ENCODE measurements around the gene RHOA. TPM values are rescaled to one million over a fixed set of nuclear protein-coding genes. Genes with fewer than 3 reads are reported as not detected.
A peak's percentile ranks its signal among the peaks of the same experiment; 100 is the strongest.
"Not testable (repeated sequence)": the region's sequence is repeated elsewhere in the genome, so short reads cannot be mapped to it uniquely, and the experiment has no call there.

Gene RHOA
- total and polyA plus RNA-seq, 4 donors, result 144 to 169 (median 160) TPM

DNA sequence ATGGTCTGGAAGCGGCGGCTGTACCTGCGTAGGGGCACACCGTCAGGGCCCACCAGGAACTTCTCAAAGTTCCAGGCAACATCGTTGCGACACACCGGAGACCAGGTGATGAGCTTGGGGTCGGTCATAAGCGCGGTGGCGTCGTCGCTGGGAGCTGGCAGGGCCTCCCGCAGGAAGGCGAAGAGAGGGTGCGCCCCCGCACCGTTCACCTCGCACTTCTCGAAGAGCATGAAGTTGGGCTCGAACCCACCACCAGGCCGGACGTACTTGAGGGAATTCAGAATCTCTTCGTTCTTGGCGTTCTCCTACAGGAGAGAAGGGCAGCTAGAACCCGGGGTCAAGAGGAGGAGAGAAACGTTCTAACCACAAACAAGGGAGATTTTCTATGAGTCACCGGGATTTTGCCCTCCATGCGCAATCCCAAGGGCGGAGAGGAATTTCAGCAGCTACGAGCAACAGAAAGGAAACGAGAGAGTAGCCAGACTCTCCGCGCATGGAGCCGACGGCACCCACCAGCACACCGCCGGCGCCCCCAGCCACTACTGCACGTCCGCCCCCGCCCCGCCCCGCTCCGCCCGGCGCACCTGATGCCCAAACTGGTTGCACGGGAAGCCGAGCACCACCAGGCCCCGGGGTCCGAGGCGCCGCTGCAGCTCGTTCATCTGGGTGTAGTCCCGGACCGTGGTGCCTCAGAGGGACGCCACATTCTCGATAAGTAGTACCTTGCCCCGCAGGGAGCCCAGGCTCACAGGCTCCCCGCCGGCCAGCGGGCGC is 54.1 kb downstream of the RHOA start:
- Histone ChIP-seq H3K4me1 (ENCODE audit: control insufficient read depth in 4 of 4, insufficient read depth in 4 of 4, low read length in 3 of 4) (peaks cover 1 to 24% (median 17%) of the 10 kb centered on the region in 4 donors), H3K36me3 (ENCODE audit: control insufficient read depth in 4 of 4, insufficient read depth in 3 of 4, low read depth in 1 of 4, low read length in 3 of 4) (peaks cover 10 to 27% (median 20%) of the 10 kb centered on the region in 4 donors), H3K9ac (ENCODE audit: low read depth in 1 of 2, low read length in 2 of 2) (peak overlapping the region; percentile 75 to 89), H3K27ac (ENCODE audit: low read depth in 1 of 2, low read length in 2 of 2) (peak overlapping the region; percentile 90 to 93), H3K4me3 (ENCODE audit: low read depth in 1 of 3, low read length in 3 of 3) (peak overlapping the region; percentile 79 to 96 (median 86))
- TF ChIP-seq JUND (IDR thresholded peaks at IDR 0.05), result peak in 1 of 2 donors; percentile 31
- peak; percentile 62 for DNase-seq (ENCODE audit: low spot score)
- not testable (repeated sequence) for H3K9me3 ChIP-seq (ENCODE audit: control insufficient read depth in 4 of 4, low read length in 3 of 4); H3K27me3 ChIP-seq (ENCODE audit: control insufficient read depth in 4 of 4, insufficient read depth in 4 of 4, low read length in 3 of 4)
- 4% methylated on average over 63 of the region's 63 CpGs for WGBS

DNA sequence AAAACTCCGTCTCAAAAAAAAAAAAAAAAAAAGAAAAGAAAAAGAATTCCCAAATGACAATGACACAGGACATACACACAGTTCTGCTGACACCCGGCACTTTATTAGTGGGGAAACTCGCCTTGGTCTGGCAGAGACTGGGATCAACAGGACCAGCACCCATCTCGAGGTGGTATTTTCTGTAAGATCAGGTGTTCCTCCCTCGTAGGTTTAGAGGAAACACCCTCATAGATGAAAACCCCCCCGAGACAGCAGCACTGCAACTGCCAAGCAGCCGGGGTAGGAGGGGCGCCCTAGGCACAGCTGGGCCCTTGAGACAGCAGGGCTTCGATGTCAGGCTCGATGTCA is 54.7 kb downstream of the RHOA start:
- Histone ChIP-seq H3K9ac (ENCODE audit: low read depth in 1 of 2, low read length in 2 of 2) (peak overlapping the region in 1 of 2 donors; percentile 75), H3K4me1 (ENCODE audit: control insufficient read depth in 4 of 4, insufficient read depth in 4 of 4, low read length in 3 of 4) (peaks cover 2 to 29% (median 19%) of the 10 kb centered on the region in 4 donors), H3K36me3 (ENCODE audit: control insufficient read depth in 4 of 4, insufficient read depth in 3 of 4, low read depth in 1 of 4, low read length in 3 of 4) (peaks cover 8 to 23% (median 17%) of the 10 kb centered on the region in 4 donors), H3K4me3 (ENCODE audit: low read depth in 1 of 3, low read length in 3 of 3) (peak overlapping the region; percentile 61 to 96 (median 79)), H3K27ac (ENCODE audit: low read depth in 1 of 2, low read length in 2 of 2) (peak overlapping the region; percentile 90 to 93)
- H3K9me3 ChIP-seq (ENCODE audit: control insufficient read depth in 4 of 4, low read length in 3 of 4); DNase-seq (ENCODE audit: low spot score); H3K27me3 ChIP-seq (ENCODE audit: control insufficient read depth in 4 of 4, insufficient read depth in 4 of 4, low read length in 3 of 4): not testable (repeated sequence)
- 39% methylated on average over 9 of the region's 10 CpGs for whole genome bisulfite sequencing

DNA sequence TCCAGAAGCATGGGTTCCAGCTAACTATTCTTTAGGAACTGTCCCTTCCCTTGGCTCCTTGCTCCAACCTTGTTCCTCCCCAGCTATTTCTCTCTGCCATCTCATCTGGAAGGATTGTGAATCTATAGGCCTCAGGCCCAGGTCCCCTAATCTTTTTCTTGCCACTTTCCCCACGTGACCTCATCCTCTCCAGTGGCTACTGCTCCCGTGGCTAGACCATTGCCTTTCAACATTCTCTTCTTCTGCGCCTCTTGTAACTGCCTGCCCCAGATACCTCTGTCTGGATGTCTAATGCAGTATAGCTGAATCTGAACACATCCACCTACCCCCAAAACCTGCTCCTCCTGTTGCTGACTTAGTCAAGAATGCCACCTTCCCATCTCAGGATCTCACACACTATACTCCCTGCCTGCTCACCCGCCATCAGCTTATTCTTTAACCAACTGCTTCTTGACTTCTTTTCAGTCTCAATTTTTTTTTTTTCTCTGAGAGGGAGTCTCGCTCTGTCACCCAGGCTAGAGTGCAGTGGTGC is 58.8 kb downstream of the RHOA start:
- Histone ChIP-seq H3K27me3 (ENCODE audit: control insufficient read depth in 4 of 4, insufficient read depth in 4 of 4, low read length in 3 of 4) (no peaks in the 10 kb centered on the region), H3K27ac (ENCODE audit: low read depth in 1 of 2, low read length in 2 of 2) (peak overlapping the region; percentile 58 to 91), H3K4me3 (ENCODE audit: low read depth in 1 of 3, low read length in 3 of 3) (no peak overlapping the region), H3K9me3 (ENCODE audit: control insufficient read depth in 4 of 4, low read length in 3 of 4) (no peaks in the 10 kb centered on the region), H3K36me3 (ENCODE audit: control insufficient read depth in 4 of 4, insufficient read depth in 3 of 4, low read depth in 1 of 4, low read length in 3 of 4) (peaks cover 0 to 11% (median 5%) of the 10 kb centered on the region in 4 donors), H3K9ac (ENCODE audit: low read depth in 1 of 2, low read length in 2 of 2) (peak overlapping the region in 1 of 2 donors; percentile 2), H3K4me1 (ENCODE audit: control insufficient read depth in 4 of 4, insufficient read depth in 4 of 4, low read length in 3 of 4) (peaks cover 6 to 34% (median 24%) of the 10 kb centered on the region in 4 donors)
- WGBS, result 91% methylated on average over 5 of the region's 5 CpGs
- no peak for DNase-seq (ENCODE audit: low spot score)
- TF ChIP-seq HNF4A (conservative IDR thresholded peaks at IDR 0.05) (no peak), JUND (IDR thresholded peaks at IDR 0.05) (no peak), RAD21 (IDR thresholded peaks at IDR 0.05) (no peak), FOXA2 (IDR thresholded peaks at IDR 0.05) (no peak), FOXA1 (IDR thresholded peaks at IDR 0.05) (no peak), RXRA (IDR thresholded peaks at IDR 0.05) (no peak), HNF4G (IDR thresholded peaks at IDR 0.05) (no peak), YY1 (IDR thresholded peaks at IDR 0.05) (no peak), TAF1 (conservative IDR thresholded peaks at IDR 0.05) (no peak), SP1 (IDR thresholded peaks at IDR 0.05) (no peak), GABPA (IDR thresholded peaks at IDR 0.05 in 1 of 2, conservative IDR thresholded peaks at IDR 0.05 in 1 of 2) (no peak), EGR1 (IDR thresholded peaks at IDR 0.05; ENCODE audit: low read depth in 2 of 2) (no peak), NR2F2 (IDR thresholded peaks at IDR 0.05) (no peak)
- TF ChIP-seq, protein P1, sequence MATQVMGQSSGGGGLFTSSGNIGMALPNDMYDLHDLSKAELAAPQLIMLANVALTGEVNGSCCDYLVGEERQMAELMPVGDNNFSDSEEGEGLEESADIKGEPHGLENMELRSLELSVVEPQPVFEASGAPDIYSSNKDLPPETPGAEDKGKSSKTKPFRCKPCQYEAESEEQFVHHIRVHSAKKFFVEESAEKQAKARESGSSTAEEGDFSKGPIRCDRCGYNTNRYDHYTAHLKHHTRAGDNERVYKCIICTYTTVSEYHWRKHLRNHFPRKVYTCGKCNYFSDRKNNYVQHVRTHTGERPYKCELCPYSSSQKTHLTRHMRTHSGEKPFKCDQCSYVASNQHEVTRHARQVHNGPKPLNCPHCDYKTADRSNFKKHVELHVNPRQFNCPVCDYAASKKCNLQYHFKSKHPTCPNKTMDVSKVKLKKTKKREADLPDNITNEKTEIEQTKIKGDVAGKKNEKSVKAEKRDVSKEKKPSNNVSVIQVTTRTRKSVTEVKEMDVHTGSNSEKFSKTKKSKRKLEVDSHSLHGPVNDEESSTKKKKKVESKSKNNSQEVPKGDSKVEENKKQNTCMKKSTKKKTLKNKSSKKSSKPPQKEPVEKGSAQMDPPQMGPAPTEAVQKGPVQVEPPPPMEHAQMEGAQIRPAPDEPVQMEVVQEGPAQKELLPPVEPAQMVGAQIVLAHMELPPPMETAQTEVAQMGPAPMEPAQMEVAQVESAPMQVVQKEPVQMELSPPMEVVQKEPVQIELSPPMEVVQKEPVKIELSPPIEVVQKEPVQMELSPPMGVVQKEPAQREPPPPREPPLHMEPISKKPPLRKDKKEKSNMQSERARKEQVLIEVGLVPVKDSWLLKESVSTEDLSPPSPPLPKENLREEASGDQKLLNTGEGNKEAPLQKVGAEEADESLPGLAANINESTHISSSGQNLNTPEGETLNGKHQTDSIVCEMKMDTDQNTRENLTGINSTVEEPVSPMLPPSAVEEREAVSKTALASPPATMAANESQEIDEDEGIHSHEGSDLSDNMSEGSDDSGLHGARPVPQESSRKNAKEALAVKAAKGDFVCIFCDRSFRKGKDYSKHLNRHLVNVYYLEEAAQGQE (IDR thresholded peaks at IDR 0.05), result no peak
- TF ChIP-seq, protein P2, sequence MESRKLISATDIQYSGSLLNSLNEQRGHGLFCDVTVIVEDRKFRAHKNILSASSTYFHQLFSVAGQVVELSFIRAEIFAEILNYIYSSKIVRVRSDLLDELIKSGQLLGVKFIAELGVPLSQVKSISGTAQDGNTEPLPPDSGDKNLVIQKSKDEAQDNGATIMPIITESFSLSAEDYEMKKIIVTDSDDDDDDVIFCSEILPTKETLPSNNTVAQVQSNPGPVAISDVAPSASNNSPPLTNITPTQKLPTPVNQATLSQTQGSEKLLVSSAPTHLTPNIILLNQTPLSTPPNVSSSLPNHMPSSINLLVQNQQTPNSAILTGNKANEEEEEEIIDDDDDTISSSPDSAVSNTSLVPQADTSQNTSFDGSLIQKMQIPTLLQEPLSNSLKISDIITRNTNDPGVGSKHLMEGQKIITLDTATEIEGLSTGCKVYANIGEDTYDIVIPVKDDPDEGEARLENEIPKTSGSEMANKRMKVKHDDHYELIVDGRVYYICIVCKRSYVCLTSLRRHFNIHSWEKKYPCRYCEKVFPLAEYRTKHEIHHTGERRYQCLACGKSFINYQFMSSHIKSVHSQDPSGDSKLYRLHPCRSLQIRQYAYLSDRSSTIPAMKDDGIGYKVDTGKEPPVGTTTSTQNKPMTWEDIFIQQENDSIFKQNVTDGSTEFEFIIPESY (IDR thresholded peaks at IDR 0.05), result no peak
- TF ChIP-seq, protein P3, sequence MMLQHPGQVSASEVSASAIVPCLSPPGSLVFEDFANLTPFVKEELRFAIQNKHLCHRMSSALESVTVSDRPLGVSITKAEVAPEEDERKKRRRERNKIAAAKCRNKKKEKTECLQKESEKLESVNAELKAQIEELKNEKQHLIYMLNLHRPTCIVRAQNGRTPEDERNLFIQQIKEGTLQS (IDR thresholded peaks at IDR 0.05), result no peak
- TF ChIP-seq, protein P4, sequence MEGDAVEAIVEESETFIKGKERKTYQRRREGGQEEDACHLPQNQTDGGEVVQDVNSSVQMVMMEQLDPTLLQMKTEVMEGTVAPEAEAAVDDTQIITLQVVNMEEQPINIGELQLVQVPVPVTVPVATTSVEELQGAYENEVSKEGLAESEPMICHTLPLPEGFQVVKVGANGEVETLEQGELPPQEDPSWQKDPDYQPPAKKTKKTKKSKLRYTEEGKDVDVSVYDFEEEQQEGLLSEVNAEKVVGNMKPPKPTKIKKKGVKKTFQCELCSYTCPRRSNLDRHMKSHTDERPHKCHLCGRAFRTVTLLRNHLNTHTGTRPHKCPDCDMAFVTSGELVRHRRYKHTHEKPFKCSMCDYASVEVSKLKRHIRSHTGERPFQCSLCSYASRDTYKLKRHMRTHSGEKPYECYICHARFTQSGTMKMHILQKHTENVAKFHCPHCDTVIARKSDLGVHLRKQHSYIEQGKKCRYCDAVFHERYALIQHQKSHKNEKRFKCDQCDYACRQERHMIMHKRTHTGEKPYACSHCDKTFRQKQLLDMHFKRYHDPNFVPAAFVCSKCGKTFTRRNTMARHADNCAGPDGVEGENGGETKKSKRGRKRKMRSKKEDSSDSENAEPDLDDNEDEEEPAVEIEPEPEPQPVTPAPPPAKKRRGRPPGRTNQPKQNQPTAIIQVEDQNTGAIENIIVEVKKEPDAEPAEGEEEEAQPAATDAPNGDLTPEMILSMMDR (IDR thresholded peaks at IDR 0.05; ENCODE audit: low read depth, low read length, missing input control), result no peak
